GM18517 (cell line): ENCODE measurements around the gene HIPK2.

ENCODE experiments used
- ATAC-seq: cut with Tn5 transposase; IDR thresholded peaks from one replicate; pipeline ENCODE4 v1.9.1; 2021; ENCODE audit warnings: mild to moderate bottlenecking, moderate library complexity; ENCODE audit not compliant: unreplicated experiment

HIPK2 gene

DNA sequence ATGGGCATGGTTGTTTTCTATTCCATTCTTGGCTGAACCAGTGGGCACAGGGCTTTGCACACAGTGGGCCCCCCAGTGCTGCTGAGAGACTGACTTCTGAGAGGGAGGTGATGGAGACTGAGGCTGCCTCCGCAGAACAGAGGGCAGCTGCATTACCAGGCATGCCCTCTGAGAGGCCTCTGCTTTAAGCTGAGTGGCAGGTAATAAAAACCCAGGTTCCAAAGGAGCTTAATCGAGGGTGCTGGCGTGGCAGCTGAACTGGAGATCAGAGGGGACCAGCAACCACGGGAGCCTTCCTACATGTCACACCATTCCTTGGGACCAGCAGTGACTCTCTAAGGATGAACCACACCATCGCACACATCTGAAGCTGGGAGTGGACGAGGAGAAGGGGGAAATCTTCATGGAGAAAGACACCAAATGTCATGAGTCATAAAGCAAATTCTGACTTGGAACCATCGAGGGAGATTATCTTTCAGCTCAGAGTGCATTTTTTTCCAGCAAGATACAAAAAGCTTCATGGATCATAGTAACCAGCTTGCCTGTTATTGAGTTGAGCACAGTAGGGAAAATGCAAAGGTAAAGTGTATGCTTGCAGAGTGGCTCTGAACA is 24.6 kb downstream of the HIPK2 start:
- ATAC-seq = no peak

DNA sequence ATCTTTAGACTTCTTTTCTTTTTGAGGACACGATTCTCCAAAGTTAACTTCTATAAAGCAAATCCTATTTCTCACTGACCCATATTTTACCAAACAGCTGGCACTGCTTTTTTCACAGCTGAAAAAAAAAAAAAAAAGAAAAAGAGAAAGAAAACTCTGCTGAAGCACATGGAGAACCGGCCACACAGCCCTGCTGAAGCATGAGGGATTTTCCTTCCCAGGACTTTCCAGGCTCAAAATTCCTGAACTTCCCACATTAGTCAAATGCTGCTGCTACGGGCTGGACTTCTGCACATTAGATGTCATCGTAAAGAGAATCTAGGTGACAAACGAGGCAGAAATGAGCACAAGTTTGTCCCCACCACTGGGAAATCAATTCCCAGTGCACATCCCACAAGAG is 25.2 kb downstream of the HIPK2 start:
- ATAC-seq = no peak

DNA sequence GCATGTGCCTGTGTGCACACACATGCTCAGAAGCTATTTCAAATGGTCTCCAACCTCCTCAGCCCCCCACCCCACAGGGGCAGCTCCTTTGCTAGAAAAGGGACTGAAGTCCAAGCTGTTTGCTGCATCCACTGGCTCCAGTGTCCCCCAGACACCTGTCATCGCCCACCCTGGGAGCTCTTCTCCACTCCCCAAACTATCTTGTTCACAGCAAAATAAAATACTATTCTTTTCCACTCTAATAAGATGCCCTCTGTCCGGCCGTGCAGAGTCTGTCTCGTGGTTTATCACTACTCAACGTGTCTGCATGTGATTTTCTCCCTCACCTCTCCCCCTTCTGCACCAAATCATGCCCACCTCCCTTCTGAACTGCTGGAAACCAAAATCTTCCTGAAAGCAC is 25.6 kb downstream of the HIPK2 start:
- ATAC-seq = no peak

- ATAC-seq = no peak
Observed at GRCh38 chr7:139750459-139751095, 27.2 kb downstream of the HIPK2 start.

DNA sequence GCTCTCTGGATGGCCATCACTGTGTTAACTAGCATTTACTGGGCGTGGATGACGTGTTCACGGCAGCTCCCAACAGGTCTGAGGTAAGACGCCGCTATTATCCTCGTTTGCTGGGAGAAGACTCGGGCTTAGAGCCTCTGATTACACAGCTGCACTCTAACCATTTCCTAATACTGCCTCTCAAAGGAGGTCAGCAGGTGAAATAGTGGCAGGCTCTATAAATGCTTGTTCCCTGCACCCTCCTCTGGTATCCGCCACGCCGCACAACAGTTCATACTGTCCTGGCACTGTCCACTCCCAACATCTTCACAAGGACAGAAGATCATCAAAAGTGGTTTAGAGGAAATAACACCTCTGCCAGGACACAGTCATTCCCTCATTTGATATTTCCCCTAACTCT is 28.3 kb downstream of the HIPK2 start:
- no peak for ATAC-seq

DNA sequence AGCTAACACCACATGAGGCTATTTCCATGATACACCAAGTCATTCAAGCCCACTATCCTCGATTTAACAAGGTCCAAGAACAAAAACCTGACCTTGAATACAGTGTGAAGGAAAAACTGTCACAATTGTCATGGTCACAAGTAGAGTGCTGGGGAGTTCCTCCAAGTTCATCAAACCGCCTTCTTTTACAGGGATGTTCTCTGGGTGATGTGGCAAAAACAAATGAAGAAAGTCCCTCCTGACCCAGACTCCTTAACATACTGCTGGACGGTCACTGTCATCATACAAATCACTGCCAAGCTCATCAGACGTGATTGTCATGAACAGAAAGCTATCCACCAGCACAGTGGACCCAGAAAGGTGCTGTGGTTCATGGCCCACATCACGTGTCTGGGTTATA is 28.9 kb downstream of the HIPK2 start:
- ATAC-seq = no peak

DNA sequence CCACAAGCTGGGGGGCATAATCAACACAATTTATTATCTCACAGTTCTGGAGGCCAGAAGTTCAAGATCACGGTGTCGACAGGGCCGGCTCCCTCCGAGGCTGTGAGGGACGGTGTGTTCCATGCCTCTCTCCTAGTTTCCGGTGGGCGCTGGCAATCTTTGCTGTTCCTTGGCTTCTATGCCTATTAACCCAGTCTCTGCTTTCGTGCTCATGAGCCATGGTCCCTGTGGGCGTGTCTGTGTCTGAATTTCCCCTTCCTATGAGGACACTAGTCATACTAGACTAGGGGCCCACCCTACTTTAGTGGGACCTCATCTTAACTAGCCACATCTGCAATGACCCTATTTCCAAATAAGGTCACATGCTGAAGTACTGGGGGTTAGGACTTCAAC is 29.4 kb downstream of the HIPK2 start:
- no peak for ATAC-seq

- no peak for ATAC-seq
Observed at GRCh38 chr7:139747662-139748372, 30.0 kb downstream of the HIPK2 start.

DNA sequence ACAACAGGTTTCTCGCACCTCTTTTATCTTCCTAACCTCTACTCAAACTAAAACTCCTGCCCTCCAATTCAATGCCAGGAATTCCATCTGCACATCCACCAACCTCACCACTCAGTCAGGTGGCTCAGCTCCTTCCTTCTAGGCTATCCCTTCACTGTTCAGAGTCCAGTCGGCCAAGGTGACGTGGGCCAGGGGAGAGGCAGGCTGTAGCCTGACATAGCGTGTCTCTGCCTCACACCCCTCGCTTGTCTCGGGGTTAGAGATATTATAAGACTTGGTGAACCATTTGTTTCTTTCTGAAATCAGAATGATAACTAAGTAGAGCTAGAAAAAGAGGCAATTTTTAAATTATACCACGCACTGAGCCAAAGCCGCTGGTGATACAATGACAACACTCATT is 31.1 kb downstream of the HIPK2 start:
- ATAC-seq = no peak

GRCh38 chr7:139745678-139746143 is 32.1 kb downstream of the HIPK2 start:
- ATAC-seq = no peak

- ATAC-seq = no peak
Observed at GRCh38 chr7:139744768-139745677, 32.8 kb downstream of the HIPK2 start.

DNA sequence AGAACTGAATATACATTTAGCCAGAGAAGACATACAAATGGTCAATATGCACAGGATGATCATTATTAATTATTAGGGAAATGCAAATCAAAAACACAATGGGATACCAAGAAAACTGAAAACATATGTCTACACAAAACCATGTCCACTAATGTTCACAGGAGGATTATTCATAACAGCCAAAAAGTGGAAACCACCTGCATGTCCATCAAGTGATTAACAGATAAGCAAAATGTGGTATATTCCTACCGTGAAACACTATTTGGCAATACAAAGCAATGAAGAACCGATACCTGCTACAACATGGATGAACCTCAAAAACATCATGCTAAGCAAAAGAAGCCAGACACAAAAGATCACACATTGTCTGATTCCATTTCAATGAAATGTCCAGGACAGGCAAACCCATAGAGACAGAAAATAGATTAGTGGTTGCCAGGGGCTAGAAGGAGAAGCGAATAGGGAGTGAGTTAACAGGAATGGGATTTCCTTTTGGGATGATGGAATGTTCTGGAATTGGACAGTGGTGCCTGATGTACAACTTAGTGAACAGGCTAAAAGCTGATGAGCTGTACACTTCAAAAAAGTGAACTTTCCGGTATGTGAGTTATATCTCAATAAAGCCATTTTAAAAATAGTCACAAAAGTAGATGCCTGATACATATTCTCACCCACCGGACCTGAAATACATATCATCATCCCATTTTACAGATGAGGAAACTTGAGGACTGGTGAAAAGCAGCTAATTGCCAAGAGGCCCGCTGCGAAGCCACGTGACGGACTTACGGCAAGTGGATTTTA is 33.6 kb downstream of the HIPK2 start:
- ATAC-seq = no peak

DNA sequence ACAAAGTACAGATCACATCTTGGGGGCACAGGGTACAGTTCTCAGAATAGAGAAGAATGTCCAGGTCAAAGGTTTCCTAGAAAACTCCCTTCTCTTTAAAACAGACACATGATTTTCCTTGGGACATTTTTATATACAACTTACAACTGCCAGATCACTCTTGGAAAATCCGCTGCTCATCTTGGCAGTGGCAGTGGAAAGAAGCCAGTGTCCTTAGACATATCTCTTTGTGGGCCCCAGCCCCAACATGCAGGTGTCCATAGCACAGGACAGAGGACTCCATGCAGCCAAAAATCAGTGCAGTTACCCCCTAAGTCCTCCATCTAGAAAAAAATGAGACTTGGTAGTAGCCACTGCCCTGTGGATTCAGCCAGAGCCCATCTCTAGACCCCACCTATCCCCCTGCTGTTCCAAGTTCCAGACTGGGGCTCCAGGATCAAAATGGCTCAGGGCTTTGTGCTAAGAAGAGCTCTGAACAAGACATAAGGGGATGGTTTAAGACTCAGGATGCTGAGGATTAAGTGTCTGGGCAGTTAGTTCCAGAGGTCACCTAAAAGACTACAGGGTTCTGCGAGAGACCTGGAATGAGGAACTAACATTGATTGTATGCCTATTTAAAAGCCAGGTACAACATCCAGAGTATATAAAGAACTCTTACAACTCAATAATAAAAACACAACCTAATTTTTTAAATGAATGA is 34.4 kb downstream of the HIPK2 start:
- no peak for ATAC-seq

DNA sequence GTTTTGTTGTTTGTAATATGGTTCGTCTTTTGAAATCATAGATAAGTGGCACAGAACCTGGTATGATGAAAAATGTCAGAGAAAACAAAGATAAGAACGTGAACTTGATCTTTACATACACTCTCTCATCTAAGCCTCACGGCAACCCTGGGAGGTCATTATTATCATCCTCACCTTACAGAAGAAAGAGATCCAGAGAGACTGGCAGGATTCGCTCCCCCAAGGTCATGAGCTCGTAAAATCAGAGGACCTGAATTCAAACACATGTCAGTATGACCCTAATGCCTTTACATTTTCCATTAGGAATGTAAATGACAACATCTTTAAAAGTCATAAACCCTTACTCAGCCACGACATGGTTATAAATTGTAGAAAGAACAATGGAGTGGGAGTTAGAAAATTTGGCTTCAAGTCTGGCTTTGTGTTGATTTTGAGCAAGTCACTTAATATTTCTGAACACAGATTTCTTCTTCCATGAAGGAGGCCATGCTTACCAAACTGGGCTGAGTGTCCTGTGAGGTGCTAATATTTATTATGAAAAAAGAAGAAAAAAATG is 35.9 kb downstream of the HIPK2 start:
- no peak for ATAC-seq

GRCh38 chr7:139741239-139741638 is 36.6 kb downstream of the HIPK2 start:
- ATAC-seq = no peak

- no peak for ATAC-seq
Observed at GRCh38 chr7:139739863-139740597, 37.8 kb downstream of the HIPK2 start.

GRCh38 chr7:139738772-139739171 is 39.0 kb downstream of the HIPK2 start:
- no peak for ATAC-seq

- ATAC-seq = no peak
Observed at GRCh38 chr7:139738101-139738489, 39.7 kb downstream of the HIPK2 start.
